Cerebellar cortex (tissue), 1 donor: ENCODE measurements around the gene STK35.

Experiments used
- DNase-seq: peaks from one replicate; pipeline ENCODE4 v3.0.0-alpha.2; 2015; ENCODE audit warnings: low spot score

STK35 gene

GRCh38 chr20:2104236-2104635, 2.6 kb downstream of the STK35 start:
- no peak for DNase-seq

- DNase-seq, result no peak
Observed at GRCh38 chr20:2108498-2108897, 6.9 kb downstream of the STK35 start.

- no peak for DNase-seq
Observed at GRCh38 chr20:2108987-2109386, 7.4 kb downstream of the STK35 start.

DNA sequence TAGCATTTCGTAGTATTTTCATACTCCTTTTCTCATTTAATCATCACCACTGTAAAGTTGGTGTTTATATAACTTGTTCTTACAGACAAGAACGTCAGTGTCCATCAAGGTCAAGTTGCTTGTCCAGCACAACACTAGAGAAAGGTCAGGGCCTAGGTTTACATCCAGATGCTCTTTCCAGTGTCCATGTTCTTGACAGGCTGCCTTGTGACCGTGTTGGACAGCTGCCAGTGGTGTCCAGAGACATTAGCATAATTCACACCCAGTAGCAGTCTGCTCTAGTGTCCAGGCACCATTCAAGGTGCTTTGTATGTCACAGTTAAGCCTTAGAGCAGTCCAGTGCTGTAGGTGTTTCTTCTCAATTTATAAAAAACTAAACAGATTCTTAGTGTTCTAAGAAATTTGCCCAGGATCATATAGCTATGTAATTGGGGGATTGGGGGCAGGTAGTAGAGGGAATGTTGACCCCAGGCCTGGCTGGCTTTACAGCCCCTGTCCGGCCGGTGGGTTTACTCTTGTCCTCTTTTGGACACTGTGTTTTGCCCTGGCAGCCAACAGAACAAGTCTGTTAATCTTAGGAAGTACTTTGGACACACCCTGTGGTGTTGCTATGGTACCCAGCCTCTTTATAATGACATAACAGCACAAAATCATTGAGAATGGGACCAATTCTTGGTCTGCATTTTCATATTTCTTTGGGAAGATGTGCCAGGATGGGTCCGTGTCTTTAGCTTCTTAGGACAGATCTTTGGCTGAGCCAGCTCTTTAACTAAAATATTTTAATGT, 8.0 kb downstream of the STK35 start:
- DNase-seq, result peak; percentile 20

- DNase-seq, result no peak
Observed at GRCh38 chr20:2112910-2113309, 11.3 kb downstream of the STK35 start.

- no peak for DNase-seq
Observed at GRCh38 chr20:2114127-2114959, 12.7 kb downstream of the STK35 start.

GRCh38 chr20:2114990-2115681, 13.5 kb downstream of the STK35 start:
- DNase-seq, result no peak

GRCh38 chr20:2116170-2116940, 14.7 kb downstream of the STK35 start:
- DNase-seq, result no peak

GRCh38 chr20:2118783-2119182, 17.2 kb downstream of the STK35 start:
- no peak for DNase-seq

DNA sequence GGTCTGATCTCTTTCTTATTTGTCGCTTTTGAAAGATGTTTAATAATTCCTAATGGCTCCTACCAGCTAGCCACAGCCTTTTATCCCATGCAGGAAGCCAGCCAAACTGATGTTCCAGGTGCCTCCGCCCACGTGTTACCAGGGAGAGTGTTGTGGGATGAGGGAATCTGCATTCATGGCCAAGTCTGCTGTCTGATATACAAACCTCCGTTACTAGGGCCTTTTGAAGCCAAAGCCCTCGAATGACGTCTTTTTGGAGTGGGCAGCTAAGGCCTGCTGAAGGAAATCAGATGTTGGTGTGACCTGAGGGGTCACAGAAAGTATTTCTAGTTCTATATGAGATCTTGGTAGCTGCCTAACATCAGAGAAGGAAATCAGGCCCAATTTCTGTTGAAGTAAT, 21.3 kb downstream of the STK35 start:
- DNase-seq, result no peak

DNA sequence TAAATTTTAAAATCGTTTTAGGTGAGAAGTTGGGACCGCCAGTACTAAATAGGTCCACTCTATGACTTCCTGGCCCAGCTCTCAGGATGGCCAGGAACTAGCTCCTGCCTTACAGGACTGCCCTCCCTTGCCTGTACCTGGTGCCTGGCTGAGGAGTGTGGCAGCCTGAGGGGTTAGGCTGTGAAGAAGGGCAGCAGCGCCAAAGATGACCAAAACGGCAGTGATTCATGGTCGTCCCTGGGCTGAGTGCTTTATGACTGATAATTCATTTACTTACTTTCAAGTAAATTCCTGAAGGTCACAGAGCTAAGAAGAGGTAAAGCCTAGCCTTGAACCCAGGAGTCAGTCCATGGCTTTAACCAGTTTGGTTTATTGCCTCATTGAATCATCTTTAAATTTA, 22.1 kb downstream of the STK35 start:
- DNase-seq, result no peak

DNA sequence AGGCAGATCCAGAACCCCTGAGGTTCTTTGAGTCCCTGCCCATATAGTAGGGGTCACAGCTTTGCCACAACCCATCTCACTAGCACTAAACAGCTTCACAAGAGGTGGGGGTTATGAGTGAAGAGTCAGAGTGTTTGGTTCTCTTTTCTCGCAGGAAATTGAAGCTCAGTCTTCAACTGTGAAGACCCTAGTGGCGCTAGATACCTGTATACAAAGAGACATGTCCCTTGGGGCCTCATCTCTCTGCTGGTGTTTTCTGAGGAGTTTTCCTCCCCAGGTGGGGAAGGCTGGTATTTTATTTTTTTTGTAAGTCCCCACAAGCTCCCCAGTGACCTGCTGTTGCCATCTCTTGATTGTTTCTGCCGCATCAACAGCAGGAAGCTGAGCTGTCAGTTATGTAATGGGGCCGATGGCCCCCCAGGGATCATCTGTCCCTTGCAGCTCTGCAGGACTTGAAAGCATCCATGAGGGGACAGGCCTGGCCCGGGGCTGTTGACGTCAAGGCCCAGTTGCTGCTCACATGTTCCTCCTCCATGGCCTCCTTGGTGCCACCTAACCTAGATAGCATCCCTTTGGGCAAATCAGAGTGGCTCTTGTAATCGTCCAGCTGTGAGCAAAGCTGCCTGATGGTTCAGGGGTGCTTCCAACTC, 23.1 kb downstream of the STK35 start:
- DNase-seq, result no peak

DNA sequence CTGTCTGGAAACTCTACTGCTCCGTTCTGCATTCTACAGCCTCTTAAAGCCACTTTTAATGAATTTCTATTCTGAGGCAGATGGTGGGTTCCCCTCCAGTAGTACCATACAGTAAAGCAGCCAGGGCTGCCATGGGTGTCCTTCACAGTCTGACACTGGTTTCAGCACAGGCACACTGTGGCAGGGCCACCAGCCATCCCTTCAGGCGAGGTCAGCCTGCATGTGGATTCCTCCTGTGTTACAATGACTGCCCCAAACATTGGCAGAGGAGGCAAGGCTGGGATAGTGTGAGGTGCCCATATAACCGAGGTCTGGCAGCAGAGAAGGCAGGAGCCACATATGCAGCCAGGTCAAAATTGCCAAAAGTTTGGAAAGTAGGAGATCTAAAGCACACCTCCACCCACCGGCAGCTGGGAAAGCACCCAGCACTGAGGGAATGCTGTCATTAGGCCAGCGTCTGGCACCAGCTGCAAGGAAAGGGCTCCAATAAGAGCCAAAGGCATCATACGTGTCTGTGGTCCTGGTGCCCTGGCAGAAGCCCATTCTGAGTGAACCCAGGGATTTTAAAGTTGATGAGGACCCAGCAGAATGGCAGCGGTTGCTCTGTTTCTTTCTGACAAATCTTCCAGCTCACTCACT, 24.0 kb downstream of the STK35 start:
- DNase-seq, result no peak

GRCh38 chr20:2127238-2127637, 25.6 kb downstream of the STK35 start:
- no peak for DNase-seq

DNA sequence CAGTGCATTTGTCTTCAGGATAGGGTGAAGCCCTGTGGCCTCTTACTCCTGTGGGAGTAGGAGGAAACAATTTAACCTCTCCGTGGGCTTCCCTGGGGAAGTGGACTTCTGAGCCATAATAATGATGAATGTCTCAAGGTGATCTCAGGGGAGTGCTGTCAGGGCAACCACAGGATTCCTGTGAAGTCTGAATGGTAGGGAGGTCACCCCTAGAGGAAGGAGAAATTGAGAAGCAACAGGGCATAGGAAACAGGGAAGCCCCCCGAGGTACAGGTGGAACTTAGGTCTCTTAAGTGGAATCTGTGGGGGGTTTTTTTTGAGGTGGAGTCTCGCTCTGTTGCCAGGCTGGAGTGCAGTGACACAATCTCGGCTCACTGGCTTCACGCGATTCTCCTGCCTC, 26.9 kb downstream of the STK35 start:
- no peak for DNase-seq

- DNase-seq, result no peak
Observed at GRCh38 chr20:2130062-2130591, 28.5 kb downstream of the STK35 start.

DNA sequence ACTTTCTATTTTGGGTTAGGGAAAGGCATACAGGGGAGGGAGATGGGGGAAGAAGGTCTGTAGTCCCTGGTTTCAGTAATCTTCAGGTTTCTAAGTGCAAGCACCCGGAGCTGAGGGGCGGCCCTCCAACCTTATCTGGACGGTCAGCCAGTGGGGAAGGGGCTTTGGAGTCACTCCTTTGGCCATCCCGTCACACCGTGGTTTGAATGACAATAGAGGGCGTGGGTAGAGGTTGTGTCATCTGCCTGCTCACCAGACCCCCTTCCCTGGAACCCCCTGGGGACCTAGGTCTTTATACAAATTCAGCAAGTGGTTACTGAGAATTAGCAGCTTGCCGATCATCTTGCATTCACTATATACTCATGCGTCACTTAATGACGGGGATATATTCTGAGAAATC, 29.1 kb downstream of the STK35 start:
- DNase-seq, result no peak

- no peak for DNase-seq
Observed at GRCh38 chr20:2131366-2131765, 29.7 kb downstream of the STK35 start.

DNA sequence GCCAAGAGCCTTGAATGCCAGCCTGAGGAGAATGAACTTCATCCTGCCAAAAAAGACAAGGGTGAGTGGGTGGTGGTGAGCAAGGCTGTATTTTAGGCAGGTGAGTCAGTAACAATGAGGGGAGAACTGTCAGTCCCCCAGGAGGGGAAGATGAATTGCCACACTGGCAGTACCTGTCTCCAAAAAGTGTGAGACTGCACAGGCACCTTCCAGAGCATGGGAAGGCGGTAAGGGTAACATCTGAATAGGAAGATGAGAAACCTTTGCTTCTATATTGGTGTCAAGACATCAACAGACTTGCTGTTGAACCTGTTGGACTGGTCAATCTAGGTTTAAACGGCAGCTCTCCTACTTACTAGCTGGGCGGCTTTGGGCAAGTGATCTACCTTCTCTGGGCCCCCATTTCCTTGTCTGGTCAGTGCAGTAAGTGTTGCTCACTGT, 30.9 kb downstream of the STK35 start:
- DNase-seq, result no peak

DNA sequence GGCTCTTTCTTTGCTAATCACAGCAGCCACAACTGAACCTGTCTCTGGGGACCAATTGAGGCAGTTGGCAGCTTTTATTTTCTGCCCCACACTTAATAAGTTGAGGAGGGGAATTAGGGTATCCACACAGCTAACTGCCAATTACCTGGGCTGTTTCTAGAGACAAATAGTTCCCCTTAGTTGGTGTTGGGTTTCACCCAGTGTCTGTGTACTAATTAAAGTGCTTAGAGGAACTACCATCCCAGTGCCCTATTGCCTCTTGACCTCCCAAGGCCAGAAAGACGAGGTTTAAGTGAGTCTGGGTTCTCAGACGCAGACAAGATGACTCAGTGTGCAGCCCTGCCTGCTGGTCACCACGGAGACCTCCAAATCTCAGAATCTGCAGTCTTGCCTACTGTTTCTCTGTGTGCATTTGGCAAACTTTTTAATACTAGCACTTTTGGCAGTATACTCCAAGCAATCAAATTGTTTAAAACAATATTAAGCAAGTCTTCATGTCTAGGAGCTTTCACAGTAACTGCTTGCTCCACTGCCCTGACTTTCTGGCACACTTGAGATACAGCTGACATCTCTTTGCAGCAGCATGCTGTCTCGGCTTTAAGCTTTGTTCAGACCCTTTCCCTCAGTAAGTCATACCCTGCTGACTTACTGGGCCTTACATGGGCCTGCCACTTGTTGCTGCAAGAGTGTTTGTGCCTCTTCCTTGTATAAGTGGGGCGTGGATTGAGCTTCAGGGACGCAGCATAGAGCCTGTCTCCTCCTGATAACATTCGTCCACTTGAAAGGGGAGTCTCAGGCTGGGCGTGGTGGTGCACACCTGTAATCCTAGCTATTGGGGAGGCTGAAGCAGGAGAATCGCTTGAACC, 31.9 kb downstream of the STK35 start:
- DNase-seq, result no peak
